Measurements from ENCODE around the gene RIPOR3.

GRCh38 chr20:50546729-50547314 lies 144.5 kb downstream of the RIPOR3 start:
- TF ChIP-seq POLR2A (IDR thresholded peaks at IDR 0.05) (no peak), CTCF (IDR thresholded peaks at IDR 0.05) (no peak)
